Keratinocyte (primary cell): ENCODE results near the gene GPT2.

Experiments
- CTCF ChIP-seq, 3 experiments: IDR thresholded peaks in 1 of 3; conservative IDR thresholded peaks in 1 of 3; optimal IDR thresholded peaks in 1 of 3; 2 replicates in 2 of 3; 3 replicates in 1 of 3; pipeline versions ENCODE3 to v1.5.1; 2011; ENCODE audit warnings: low read length in 3 of 3, mild to moderate bottlenecking in 3 of 3, moderate library complexity in 2 of 3, control low read depth in 1 of 3, inconsistent platforms in 1 of 3; ENCODE audit not compliant: insufficient read depth in 2 of 3; ENCODE audit errors: extremely low read depth in 1 of 3
- EZH2 ChIP-seq: IDR thresholded peaks from one replicate; pipeline ENCODE4 v1.6.1; 2012; ENCODE audit warnings: inconsistent platforms, mild to moderate bottlenecking, low read length, moderate library complexity

- no peak for TF ChIP-seq EZH2
- no peak for TF ChIP-seq CTCF (optimal IDR thresholded peaks at IDR 0.05 in 1 of 3, IDR thresholded peaks at IDR 0.05 in 1 of 3, conservative IDR thresholded peaks at IDR 0.05 in 1 of 3; ENCODE audit: extremely low read depth in 1 of 3, insufficient read depth in 2 of 3, low read length in 3 of 3)
Measured at GRCh38 chr16:46836534-46837530, 47.3 kb upstream of the GPT2 start.
